ENCODE measurements around the gene UGT2B7.

GRCh38 chr4:69104719-69105275, 8.5 kb downstream of the UGT2B7 start:
- no peak for TF ChIP-seq CTCF (IDR thresholded peaks at IDR 0.05)
- no peak for TF ChIP-seq JUND (IDR thresholded peaks at IDR 0.05)
- TF ChIP-seq MAX (IDR thresholded peaks at IDR 0.05; ENCODE audit: low read depth) = no peak
- TF ChIP-seq RXRA (IDR thresholded peaks at IDR 0.05; ENCODE audit: borderline replicate concordance, low read depth) = no peak
- TF ChIP-seq SIN3A (IDR thresholded peaks at IDR 0.05; ENCODE audit: borderline replicate concordance, low read depth, low read length) = no peak
- TF ChIP-seq EP300 (IDR thresholded peaks at IDR 0.05; ENCODE audit: borderline replicate concordance in 1 of 2, low read depth in 1 of 2, low read length in 1 of 2) = no peak
- TF ChIP-seq TEAD4 (IDR thresholded peaks at IDR 0.05; ENCODE audit: borderline replicate concordance, insufficient read depth) = no peak

All from SK-N-SH (cell line).